ENCODE data around the gene BCR. TPM values are rescaled to one million over a fixed set of nuclear protein-coding genes. Genes with fewer than 3 reads are reported as not detected.

BCR gene
- polyA plus RNA-seq, 1 experiment: 24.0 TPM

DNA sequence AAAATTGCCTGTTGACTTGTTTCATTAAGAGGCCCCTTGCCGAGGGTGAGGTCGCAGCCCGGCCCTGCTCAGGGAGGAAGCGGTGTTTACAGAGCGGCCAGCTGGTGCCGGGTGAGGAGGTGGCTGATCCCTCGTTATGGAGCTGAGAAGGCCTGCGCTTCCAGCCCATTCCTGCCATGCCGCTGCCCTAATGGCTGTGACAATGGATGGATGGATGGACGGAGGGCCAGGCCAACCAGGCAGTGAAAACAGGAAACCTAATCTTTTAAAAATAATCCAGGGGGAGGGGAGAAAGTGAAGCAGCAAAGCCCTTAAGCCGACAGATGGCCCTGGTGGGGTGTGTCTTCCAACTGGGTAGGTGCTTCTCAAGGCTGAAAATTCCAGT is 38.5 kb downstream of the BCR start:
- ChIA-PET POLR2A (no interaction called here), CTCF (interaction anchor here (1.0 to 1.3 kb wide), 2 partner anchors 40 to 63 kb away, joined by 3 read pairs; no protein-coding TSS in a partner anchor)
- no peak overlapping the region for H3K4me3 ChIP-seq (ENCODE audit: low read depth, low read length)
- no peak for DNase-seq (ENCODE audit: low read depth)
- TF ChIP-seq, protein P1, sequence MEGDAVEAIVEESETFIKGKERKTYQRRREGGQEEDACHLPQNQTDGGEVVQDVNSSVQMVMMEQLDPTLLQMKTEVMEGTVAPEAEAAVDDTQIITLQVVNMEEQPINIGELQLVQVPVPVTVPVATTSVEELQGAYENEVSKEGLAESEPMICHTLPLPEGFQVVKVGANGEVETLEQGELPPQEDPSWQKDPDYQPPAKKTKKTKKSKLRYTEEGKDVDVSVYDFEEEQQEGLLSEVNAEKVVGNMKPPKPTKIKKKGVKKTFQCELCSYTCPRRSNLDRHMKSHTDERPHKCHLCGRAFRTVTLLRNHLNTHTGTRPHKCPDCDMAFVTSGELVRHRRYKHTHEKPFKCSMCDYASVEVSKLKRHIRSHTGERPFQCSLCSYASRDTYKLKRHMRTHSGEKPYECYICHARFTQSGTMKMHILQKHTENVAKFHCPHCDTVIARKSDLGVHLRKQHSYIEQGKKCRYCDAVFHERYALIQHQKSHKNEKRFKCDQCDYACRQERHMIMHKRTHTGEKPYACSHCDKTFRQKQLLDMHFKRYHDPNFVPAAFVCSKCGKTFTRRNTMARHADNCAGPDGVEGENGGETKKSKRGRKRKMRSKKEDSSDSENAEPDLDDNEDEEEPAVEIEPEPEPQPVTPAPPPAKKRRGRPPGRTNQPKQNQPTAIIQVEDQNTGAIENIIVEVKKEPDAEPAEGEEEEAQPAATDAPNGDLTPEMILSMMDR (IDR thresholded peaks at IDR 0.05; ENCODE audit: insufficient read depth, low read depth, low read length): no peak
- H3K27me3 ChIP-seq (ENCODE audit: control insufficient read depth, insufficient read depth, low read length): no peaks in the 10 kb centered on the region
- no peaks in the 10 kb centered on the region for H3K36me3 ChIP-seq (ENCODE audit: control insufficient read depth, insufficient read depth, low read length)

DNA sequence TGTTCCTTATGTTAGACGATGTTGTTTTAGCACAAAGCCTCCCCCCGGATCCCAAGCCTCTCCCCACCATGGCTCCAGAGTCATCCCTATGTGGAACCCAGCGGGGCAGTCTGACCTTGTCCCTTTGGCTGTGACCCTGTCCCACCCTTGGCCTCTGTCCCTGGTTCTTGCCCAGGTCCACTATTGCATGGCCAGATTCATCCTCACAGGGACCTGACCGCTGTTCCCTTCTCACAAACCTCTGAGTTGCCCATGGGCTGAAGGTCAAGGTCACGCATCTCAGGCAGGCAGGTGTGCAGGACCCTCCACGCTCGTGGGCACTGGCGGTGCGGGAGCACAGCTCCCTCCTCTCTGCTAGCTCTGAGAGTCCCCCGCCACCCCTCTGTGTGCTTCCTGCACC is 39.0 kb downstream of the BCR start:
- POLR2A ChIA-PET: no interaction called here
- no peaks in the 10 kb centered on the region for H3K36me3 ChIP-seq (ENCODE audit: control insufficient read depth, insufficient read depth, low read length)
- CTCF ChIA-PET: interaction anchor here (1.3 kb wide), 1 partner anchor 40 kb away, joined by 3 read pairs; no protein-coding TSS in a partner anchor

DNA sequence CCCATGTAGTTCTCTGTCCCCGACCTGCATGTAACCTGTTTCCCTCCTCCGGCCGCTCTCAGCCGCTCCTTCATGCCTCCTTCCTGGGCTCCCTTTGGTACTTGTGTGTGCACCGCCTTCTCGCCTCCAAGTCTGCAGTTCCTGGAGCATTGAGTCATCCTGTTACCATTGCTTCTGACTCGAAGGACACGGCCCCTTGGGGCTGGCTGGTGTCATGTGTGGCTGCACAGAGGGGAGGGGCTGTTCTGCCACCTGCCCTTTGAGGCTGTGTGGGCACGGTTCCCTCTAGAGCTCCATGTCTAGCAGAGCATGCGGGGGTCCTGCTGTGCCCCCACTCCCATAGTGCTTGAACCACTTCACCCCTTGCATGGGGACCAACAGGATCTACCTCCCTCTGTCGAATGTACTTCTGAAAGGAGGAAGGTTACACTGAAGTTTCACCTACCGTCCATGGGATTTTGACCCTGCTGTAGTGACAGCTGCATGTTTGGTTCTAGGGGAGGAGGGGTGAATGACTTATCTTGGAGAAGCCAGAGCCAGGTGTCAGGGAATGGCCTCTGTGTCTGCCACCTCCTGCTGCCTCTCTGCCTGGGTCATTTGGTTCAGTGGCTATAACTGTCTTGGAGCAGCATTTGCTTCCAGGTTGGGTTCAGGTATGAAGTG is 39.6 kb downstream of the BCR start:
- POLR2A ChIA-PET: no interaction called here
- H3K27me3 ChIP-seq (ENCODE audit: control insufficient read depth, insufficient read depth, low read length): no peaks in the 10 kb centered on the region
- no peak overlapping the region for H3K4me3 ChIP-seq (ENCODE audit: low read depth, low read length)
- CTCF ChIA-PET: interaction anchor here (1.3 kb wide), 1 partner anchor 41 kb away, joined by 3 read pairs; no protein-coding TSS in a partner anchor
- TF ChIP-seq, protein P1 (IDR thresholded peaks at IDR 0.05; ENCODE audit: insufficient read depth, low read depth, low read length): no peak
- DNase-seq (ENCODE audit: low read depth): no peak
- no peaks in the 10 kb centered on the region for H3K36me3 ChIP-seq (ENCODE audit: control insufficient read depth, insufficient read depth, low read length)

More for the DNA sequence above, 39.0 kb downstream of the BCR start:
- Histone ChIP-seq H3K27me3 (ENCODE audit: control insufficient read depth, insufficient read depth, low read length) (no peaks in the 10 kb centered on the region), H3K4me3 (ENCODE audit: low read depth, low read length) (no peak overlapping the region)
- TF ChIP-seq, protein P1 (IDR thresholded peaks at IDR 0.05; ENCODE audit: insufficient read depth, low read depth, low read length): no peak
- DNase-seq (ENCODE audit: low read depth): no peak

DNA sequence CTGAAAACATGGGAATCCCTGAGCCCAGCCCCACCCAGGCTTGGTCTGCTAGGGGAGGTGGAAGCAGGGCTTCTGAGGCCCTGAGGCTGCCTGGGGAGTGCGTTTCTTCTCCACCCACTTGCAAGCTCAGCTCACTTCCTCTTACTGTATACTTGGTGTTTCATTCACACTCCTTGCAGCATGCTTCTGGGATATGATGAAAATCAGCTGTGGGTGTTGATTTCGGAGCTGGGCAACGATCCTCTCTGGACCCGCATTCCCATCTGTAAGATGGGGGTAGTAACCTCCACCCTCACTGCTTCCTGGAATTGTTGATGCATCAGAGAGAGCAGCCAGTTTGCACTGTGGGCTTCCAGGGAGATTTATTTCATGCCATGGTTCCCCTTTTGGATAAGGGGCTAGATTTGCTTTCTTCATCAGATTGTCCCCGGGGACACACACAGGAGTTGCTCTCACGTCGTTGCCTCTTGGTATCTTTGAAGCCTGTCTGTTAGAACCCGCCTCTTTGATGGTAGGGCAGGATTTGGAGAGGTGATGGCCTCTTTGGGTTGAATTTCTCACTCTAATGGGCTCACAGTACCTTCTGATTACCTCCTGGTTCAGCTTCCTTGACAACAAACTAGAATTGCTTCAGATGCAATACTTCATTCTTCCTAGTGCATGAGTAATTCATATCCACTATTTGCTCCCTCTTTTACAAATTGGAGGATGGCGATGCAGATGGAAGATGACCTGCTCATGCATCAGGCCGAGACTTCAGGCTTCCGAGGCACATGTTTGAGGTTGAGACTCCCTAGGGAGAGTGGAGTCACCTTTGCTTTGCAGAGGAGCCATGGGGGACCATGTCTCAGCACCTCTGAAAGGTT is 40.4 kb downstream of the BCR start:
- TF ChIP-seq, protein P1 (IDR thresholded peaks at IDR 0.05; ENCODE audit: insufficient read depth, low read depth, low read length): no peak
- H3K27me3 ChIP-seq (ENCODE audit: control insufficient read depth, insufficient read depth, low read length): no peaks in the 10 kb centered on the region
- ChIA-PET POLR2A (no interaction called here), CTCF (no interaction called here)
- DNase-seq (ENCODE audit: low read depth): no peak
- no peaks in the 10 kb centered on the region for H3K36me3 ChIP-seq (ENCODE audit: control insufficient read depth, insufficient read depth, low read length)
- H3K4me3 ChIP-seq (ENCODE audit: low read depth, low read length): no peak overlapping the region

DNA sequence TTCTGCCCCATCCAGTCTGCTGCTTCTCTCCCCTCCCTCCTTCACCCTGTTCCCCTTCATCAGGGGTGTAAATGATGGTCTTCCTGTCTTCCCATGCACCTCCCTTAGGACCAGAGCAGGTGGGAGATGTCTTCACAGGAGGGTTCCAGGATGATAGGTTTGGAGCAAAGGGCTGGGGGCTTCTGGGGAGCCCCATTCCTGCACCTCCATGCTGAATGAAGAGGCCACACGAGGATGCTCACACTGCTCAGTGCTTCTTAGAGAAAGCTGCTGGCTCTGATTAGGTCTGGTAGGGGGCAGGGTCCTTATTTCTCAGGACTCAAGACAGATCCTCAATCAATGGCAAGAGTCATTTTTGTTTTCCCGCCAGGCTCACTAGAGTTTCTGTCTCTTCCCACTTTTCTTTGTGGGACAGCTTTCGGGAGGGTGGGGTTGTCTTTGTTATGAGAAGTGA is 41.1 kb downstream of the BCR start:
- no peak for DNase-seq (ENCODE audit: low read depth)
- TF ChIP-seq, protein P1 (IDR thresholded peaks at IDR 0.05; ENCODE audit: insufficient read depth, low read depth, low read length): no peak
- CTCF ChIA-PET: no interaction called here
- no peaks in the 10 kb centered on the region for H3K27me3 ChIP-seq (ENCODE audit: control insufficient read depth, insufficient read depth, low read length)
- no peak overlapping the region for H3K4me3 ChIP-seq (ENCODE audit: low read depth, low read length)
- POLR2A ChIA-PET: no interaction called here
- no peaks in the 10 kb centered on the region for H3K36me3 ChIP-seq (ENCODE audit: control insufficient read depth, insufficient read depth, low read length)
